ENCODE data around the gene CEACAM3.
A peak's percentile ranks its signal among the peaks of the same experiment; 100 is the strongest.
"Not testable (repeated sequence)": the region's sequence is repeated elsewhere in the genome, so short reads cannot be mapped to it uniquely, and the experiment has no call there.

Gene CEACAM3

GRCh38 chr19:41796362-41796761 lies at the start of gene CEACAM3:
Gene CEACAM3, plus strand, starts transcription at chr19:41796587. Its CDS starts 91 bp downstream, at chr19:41796678.
- DNase-seq = no peak

DNA sequence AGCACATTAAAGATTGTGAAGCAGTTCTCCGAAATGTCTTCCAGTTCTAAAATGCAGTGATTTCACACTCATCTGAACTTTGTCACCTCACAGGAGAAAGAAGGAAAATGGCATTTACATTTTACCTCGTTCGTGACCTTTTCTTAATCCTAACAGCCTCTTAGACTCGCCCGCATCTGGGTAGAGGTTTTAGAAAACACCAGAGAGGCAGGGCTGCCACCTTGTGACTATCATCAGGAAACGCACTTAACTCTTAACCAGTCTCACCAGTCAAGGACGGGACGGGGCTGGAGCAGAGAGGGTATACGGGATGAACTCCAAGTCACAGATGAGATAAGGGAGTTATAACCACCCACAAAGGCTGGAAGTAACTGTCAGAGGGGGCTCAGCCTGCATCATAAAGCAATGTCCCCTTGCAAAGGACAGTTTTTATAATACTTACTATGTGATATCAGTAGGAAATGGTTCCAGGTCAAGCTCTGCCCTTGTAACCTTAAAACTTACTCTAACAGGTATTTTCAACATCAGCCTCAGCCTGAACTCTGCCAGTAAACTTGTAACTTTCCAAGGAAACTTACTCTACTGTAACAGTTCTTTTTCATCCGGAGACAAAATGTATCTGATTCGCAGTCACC lies 49.7 kb upstream of the CEACAM3 start:
- DNase-seq = peak; percentile 45

GRCh38 chr19:41748012-41748411 lies 48.4 kb upstream of the CEACAM3 start:
- no peak for DNase-seq

GRCh38 chr19:41750248-41751134 lies 45.9 kb upstream of the CEACAM3 start:
- DNase-seq = not testable (repeated sequence)

DNA sequence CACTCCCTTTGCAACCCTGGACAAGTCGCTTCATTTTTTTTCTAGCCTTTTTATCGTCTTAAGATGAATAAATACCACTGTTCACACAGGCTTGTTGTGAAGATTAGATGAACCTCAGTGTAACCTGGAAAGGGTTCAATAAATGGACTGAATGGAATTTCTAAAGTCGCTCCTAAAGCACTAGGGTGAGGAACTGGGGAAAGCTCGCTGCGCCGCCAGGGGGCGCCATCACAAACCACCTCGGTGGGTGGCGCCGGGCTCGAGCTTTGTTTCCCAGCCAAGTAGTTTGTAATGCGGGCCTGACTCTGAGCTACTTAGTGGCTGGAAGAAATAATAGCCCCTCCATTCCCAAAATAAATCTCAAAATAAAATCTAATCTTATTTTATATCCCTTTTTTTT lies 43.2 kb upstream of the CEACAM3 start:
- DNase-seq = peak; percentile 7

GRCh38 chr19:41753936-41754529 lies 42.4 kb upstream of the CEACAM3 start:
- DNase-seq = peak; percentile 44

DNA sequence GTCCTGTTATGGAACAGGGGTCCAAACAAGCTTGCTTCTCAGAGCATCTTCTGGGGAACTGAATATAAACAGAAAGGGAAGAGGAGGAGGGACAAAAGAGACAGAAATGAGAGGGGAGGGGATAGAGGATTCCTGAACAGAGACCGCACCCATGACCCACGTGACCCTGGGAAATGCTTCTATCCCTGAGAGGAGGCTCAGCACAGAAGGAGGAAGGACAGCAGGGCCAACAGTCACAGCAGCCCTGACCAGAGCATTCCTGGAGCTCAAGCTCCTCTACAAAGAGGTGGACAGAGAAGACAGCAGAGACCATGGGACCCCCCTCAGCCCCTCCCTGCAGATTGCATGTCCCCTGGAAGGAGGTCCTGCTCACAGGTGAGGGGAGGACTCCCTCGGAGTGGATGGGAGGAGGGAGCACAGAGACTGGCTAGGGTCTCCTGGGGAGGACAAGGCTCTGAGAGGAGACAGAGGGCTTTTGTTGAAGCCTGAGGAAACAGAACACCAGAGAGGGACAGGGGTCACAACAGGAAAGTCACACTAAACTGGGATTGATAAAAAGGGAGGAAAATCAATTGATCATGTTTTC lies 41.0 kb upstream of the CEACAM3 start, which contains the start of gene CEACAM6:
Gene CEACAM6, plus strand, starts transcription at position 203 of the 586 bp plus-strand sequence. Its CDS starts 109 bp downstream, at position 312.
- DNase-seq = no peak

DNA sequence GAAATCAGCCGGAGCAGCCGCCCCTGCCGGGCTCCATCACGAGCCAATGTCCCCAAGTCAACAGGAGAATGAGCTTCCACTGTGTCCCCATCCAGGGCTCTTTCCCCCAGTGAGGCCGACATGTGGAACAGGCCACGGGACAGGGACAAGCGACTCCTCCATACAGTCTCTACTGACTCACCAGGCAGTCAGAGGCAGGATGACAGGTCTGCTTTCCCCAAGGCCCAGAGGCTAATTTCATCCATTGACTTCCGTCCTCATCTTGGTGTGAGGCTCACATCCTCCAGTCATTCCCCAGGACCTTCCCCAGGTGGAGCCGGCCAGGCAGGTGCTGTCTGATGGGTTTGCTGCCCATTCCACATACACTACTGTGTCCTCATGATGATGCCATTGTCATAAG lies 37.5 kb upstream of the CEACAM3 start:
- no peak for DNase-seq

DNA sequence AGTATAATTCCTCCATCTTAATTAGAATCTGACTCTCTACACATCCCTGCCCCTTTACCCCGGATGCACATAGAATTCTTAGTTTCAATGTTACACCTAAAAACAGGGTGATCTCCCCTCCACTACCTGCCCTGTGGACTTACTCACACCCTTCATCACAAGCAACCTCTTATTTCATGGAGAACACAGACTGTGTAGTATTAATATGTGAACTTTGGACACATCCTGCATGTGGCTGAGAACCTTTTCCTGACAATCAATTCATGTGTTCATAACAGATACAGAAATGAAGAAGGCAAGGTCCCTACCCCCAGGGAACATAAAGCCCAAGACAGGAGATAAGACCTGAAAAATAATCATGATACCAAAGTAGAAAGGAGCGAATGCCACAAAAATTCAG lies 29.3 kb upstream of the CEACAM3 start:
- no peak for DNase-seq

GRCh38 chr19:41768105-41768504 lies 28.3 kb upstream of the CEACAM3 start:
- not testable (repeated sequence) for DNase-seq

DNA sequence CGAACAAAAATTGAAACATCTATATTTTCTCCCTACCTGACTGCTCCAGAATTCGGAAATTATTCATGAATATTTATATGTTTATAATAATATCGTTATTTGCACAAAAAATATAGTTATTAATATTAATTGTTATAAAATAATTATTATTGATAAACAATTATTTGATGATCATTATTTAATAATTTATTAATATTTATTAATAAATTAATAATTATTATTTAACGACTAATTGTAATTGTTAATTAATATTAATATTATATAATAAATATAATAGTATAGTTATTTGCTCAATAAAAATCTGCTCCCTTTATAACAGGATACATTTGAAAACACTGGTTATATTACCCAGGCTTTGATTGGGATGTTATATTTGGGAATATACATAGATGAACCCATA lies 26.8 kb upstream of the CEACAM3 start:
- DNase-seq = no peak

GRCh38 chr19:41771410-41771809 lies 25.0 kb upstream of the CEACAM3 start:
- DNase-seq = no peak

DNA sequence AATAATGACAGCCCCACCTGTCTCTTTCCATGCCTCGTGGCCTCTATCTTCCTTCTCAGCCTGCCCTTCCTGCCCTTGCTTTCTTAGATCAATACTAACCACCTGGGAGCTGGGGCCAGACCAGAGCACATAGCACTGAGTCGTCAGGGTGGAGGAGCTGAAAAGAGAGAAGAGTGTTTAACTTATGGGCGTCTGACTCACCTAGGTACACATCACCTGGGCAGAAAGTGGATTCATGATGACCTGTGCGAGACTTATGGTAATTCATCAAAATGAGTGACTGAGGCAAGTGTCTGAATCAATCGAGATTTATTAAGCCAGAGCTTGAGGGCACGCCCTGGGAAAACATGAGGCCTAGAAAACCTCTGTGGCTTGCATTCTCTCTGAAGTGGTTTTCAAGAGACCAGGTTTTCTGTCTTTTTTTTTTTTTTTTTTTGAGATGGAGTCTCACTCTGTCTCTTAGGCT lies 21.8 kb upstream of the CEACAM3 start:
- DNase-seq = no peak

GRCh38 chr19:41776700-41777099 lies 19.7 kb upstream of the CEACAM3 start:
- no peak for DNase-seq

GRCh38 chr19:41783612-41784011 lies 12.8 kb upstream of the CEACAM3 start:
- no peak for DNase-seq

DNA sequence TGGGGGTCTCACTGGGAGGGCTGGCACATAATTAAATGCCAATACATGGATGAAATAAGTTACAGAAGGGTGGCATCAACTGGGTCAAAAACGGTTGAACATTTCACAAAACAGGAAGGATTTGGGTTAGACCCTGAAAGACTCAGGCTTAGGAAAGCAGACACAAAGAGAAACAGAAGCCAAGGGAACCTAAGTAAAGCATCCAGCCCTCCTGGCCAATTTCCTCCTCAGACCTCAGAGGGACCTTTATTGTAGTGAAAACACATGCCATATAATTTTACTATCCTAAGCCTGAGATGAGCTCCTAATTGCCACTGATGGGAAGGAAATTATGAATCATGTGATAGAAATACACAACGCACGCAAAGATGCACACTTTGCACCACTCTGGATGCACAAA lies 12.1 kb upstream of the CEACAM3 start:
- DNase-seq = no peak

DNA sequence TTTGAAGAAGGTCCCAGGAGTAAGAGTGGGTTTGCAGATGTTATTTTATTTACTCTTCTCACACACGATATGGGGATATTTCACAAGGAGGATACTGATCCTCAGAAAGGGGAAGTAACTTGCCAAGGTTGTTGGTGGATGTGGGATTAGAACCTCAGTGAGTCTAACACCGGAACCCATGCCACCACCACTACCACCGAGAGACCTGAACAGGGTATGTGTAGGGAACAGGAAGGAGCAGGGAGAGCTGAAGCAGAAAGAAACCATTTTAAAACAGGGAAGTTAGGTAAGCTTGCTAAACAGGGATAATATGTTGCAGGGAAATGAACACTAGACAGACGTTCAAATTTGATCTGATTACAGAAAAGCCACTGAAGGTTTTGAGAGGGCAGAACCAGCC lies 11.6 kb upstream of the CEACAM3 start:
- DNase-seq = no peak

- DNase-seq = peak; percentile 68
Observed at GRCh38 chr19:41785653-41786052, 10.7 kb upstream of the CEACAM3 start.

- DNase-seq = no peak
Observed at GRCh38 chr19:41787055-41787454, 9.3 kb upstream of the CEACAM3 start.

- not testable (repeated sequence) for DNase-seq
Observed at GRCh38 chr19:41788518-41788917, 7.9 kb upstream of the CEACAM3 start.

- DNase-seq = not testable (repeated sequence)
Observed at GRCh38 chr19:41789053-41789452, 7.3 kb upstream of the CEACAM3 start.

- DNase-seq = peak; percentile 30
Observed at GRCh38 chr19:41792513-41793413, 3.6 kb upstream of the CEACAM3 start.

Measured in eye (tissue), 1 donor.